Measurements from ENCODE around the gene MSH3.

DNA sequence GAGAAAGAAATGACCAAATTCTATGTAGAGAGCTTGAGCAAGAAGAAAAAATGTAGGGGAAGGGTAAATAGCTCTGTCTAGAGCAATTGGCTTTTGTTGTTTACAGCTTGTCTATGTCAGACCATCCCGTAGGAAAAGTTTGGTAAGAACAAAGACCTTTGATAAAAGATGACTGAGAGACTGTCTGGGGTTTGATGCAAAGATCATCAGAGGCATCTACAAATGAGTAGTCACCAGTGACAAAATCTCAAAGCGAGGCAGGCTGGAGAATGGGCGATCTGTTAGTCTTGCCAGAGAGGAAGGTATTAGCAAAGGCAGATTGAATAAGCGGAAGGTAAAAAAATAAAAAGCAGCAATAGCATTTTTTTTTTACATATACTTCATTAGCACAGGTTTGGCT, 180.7 kb downstream of the MSH3 start:
- no peak for TF ChIP-seq POLR2A (IDR thresholded peaks at IDR 0.05)
- TF ChIP-seq, protein P1, sequence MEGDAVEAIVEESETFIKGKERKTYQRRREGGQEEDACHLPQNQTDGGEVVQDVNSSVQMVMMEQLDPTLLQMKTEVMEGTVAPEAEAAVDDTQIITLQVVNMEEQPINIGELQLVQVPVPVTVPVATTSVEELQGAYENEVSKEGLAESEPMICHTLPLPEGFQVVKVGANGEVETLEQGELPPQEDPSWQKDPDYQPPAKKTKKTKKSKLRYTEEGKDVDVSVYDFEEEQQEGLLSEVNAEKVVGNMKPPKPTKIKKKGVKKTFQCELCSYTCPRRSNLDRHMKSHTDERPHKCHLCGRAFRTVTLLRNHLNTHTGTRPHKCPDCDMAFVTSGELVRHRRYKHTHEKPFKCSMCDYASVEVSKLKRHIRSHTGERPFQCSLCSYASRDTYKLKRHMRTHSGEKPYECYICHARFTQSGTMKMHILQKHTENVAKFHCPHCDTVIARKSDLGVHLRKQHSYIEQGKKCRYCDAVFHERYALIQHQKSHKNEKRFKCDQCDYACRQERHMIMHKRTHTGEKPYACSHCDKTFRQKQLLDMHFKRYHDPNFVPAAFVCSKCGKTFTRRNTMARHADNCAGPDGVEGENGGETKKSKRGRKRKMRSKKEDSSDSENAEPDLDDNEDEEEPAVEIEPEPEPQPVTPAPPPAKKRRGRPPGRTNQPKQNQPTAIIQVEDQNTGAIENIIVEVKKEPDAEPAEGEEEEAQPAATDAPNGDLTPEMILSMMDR (IDR thresholded peaks at IDR 0.05), result no peak

Measured in body of pancreas (tissue), 4 donors.